H9 (cell line): Measurements from ENCODE around the gene RGS6. TPM values are rescaled to one million over a fixed set of nuclear protein-coding genes. Genes with fewer than 3 reads are reported as not detected.

Source experiments
- DNase-seq: peaks from one replicate; pipeline ENCODE4 v3.0.0-alpha.2; 2017
- H2AFZ ChIP-seq: one replicate; pipeline ENCODE4 v1.6.1; 2013; ENCODE audit warnings: mild to moderate bottlenecking, low read length, control low read depth, moderate library complexity
- H2AK5ac ChIP-seq: 2 replicates; pipeline ENCODE4 v1.6.1; 2013; ENCODE audit warnings: low read length, control low read depth, mixed read lengths; ENCODE audit not compliant: insufficient read length
- H2BK120ac ChIP-seq: one replicate; pipeline ENCODE4 v1.6.1; 2013; ENCODE audit warnings: low read depth, mild to moderate bottlenecking, low read length, control low read depth, inconsistent platforms; ENCODE audit not compliant: poor library complexity, severe bottlenecking
- H2BK12ac ChIP-seq: 2 replicates; pipeline ENCODE4 v1.6.1; 2013; ENCODE audit warnings: low read length, control low read depth, mixed read lengths, low read depth; ENCODE audit not compliant: insufficient read length
- H2BK15ac ChIP-seq: 2 replicates; pipeline ENCODE4 v1.6.1; 2013; ENCODE audit warnings: low read depth, low read length, control low read depth
- H2BK20ac ChIP-seq: one replicate; pipeline ENCODE4 v1.6.1; 2013; ENCODE audit warnings: low read depth, mild to moderate bottlenecking, low read length, control low read depth, inconsistent platforms; ENCODE audit not compliant: poor library complexity, severe bottlenecking
- H2BK5ac ChIP-seq: 2 replicates; pipeline ENCODE4 v1.6.1; 2013; ENCODE audit warnings: low read length, control low read depth, mixed read lengths; ENCODE audit not compliant: insufficient read length
- H3K14ac ChIP-seq: 2 replicates; pipeline ENCODE4 v1.6.1; 2013; ENCODE audit warnings: low read length, control low read depth; ENCODE audit not compliant: insufficient read depth
- H3K18ac ChIP-seq: 2 replicates; pipeline ENCODE4 v1.6.1; 2013; ENCODE audit warnings: low read depth, mild to moderate bottlenecking, mixed read lengths, low read length, control low read depth; ENCODE audit not compliant: insufficient read length
- H3K23ac ChIP-seq: 2 replicates; pipeline ENCODE4 v1.6.1; 2013; ENCODE audit warnings: low read length, control low read depth, mixed read lengths, low read depth; ENCODE audit not compliant: insufficient read length
- H3K23me2 ChIP-seq: 2 replicates; pipeline ENCODE4 v1.6.1; 2013; ENCODE audit warnings: low read depth, mild to moderate bottlenecking, mixed read lengths, low read length, control low read depth; ENCODE audit not compliant: insufficient read length, poor library complexity, severe bottlenecking
- H3K27ac ChIP-seq: 2 replicates; pipeline ENCODE4 v1.5.1; 2013; ENCODE audit warnings: low read length, control low read depth, mixed read lengths, low read depth; ENCODE audit not compliant: insufficient read length
- H3K27me3 ChIP-seq: 2 replicates; pipeline ENCODE4 v1.6.1; 2013; ENCODE audit warnings: low read length, control low read depth, inconsistent platforms; ENCODE audit not compliant: insufficient read depth
- H3K4ac ChIP-seq: 2 replicates; pipeline ENCODE4 v1.6.1; 2013; ENCODE audit warnings: low read depth, mild to moderate bottlenecking, control low read depth, inconsistent platforms, low read length, moderate library complexity
- H3K4me1 ChIP-seq: 2 replicates; pipeline ENCODE4 v1.6.1; 2013; ENCODE audit warnings: low read length, control low read depth, inconsistent platforms; ENCODE audit not compliant: insufficient read depth
- H3K4me2 ChIP-seq: 2 replicates; pipeline ENCODE4 v1.6.1; 2013; ENCODE audit warnings: low read length, control low read depth, mixed read lengths; ENCODE audit not compliant: insufficient read length, insufficient read depth
- H3K56ac ChIP-seq: 2 replicates; pipeline ENCODE4 v1.6.1; 2013; ENCODE audit warnings: low read depth, mild to moderate bottlenecking, mixed read lengths, low read length, control low read depth; ENCODE audit not compliant: insufficient read length
- H3K79me1 ChIP-seq: 2 replicates; pipeline ENCODE4 v1.6.1; 2013; ENCODE audit warnings: low read depth, mild to moderate bottlenecking, moderate library complexity, low read length, control low read depth, inconsistent platforms; ENCODE audit not compliant: insufficient read depth, poor library complexity, severe bottlenecking
- H3K79me2 ChIP-seq: 2 replicates; pipeline ENCODE4 v1.6.1; 2013; ENCODE audit warnings: low read length, control low read depth, inconsistent platforms; ENCODE audit not compliant: insufficient read depth
- H3K9ac ChIP-seq: 2 replicates; pipeline ENCODE4 v1.6.1; 2013; ENCODE audit warnings: low read length, control low read depth, mixed read lengths; ENCODE audit not compliant: insufficient read length; ENCODE audit errors: extremely low read depth
- H3K9me3 ChIP-seq: one replicate; pipeline ENCODE4 v1.6.1; 2013; ENCODE audit warnings: low read depth, low read length, inconsistent platforms; ENCODE audit not compliant: control insufficient read depth
- H3T11ph ChIP-seq: one replicate; pipeline ENCODE4 v1.6.1; 2013; ENCODE audit warnings: mild to moderate bottlenecking, low read length, control low read depth, inconsistent platforms
- H4K20me1 ChIP-seq: one replicate; pipeline ENCODE4 v1.6.1; 2013; ENCODE audit not compliant: control insufficient read depth, insufficient read length, insufficient read depth
- H4K5ac ChIP-seq: 2 replicates; pipeline ENCODE4 v1.6.1; 2013; ENCODE audit warnings: low read depth, mild to moderate bottlenecking, mixed read lengths, low read length, control low read depth; ENCODE audit not compliant: insufficient read length
- H4K8ac ChIP-seq: replicated peaks from 2 replicates; pipeline ENCODE4 v1.6.1; 2013; ENCODE audit warnings: low read length, control low read depth, mixed read lengths, low read depth; ENCODE audit not compliant: insufficient read length
- H4K91ac ChIP-seq: 2 replicates; pipeline ENCODE4 v1.6.1; 2013; ENCODE audit warnings: low read depth, mild to moderate bottlenecking, moderate library complexity, mixed read lengths, low read length, control low read depth; ENCODE audit not compliant: insufficient read length
- H3K27ac Mint-ChIP-seq, 3 experiments: 2 replicates in 2 of 3; 3 replicates in 1 of 3; pipeline ENCODE4 v1.8.0; 2020 to 2021; ENCODE audit warnings: mixed read lengths in 3 of 3, mild to moderate bottlenecking in 1 of 3, moderate library complexity in 1 of 3
- H3K27me3 Mint-ChIP-seq: 2 replicates; pipeline ENCODE4 v1.8.0; 2021; ENCODE audit warnings: low read depth, mild to moderate bottlenecking, moderate library complexity, mixed read lengths
- H3K36me3 Mint-ChIP-seq, 3 experiments: 2 replicates in 2 of 3; 3 replicates in 1 of 3; pipeline ENCODE4 v1.8.0; 2020 to 2021; ENCODE audit warnings: low read depth in 3 of 3, mixed read lengths in 3 of 3; ENCODE audit not compliant: insufficient read depth in 1 of 3
- H3K4me1 Mint-ChIP-seq, 2 experiments: 2 replicates each; pipeline ENCODE4 v1.8.0; 2020; ENCODE audit warnings: mixed read lengths in 2 of 2
- H3K4me3 Mint-ChIP-seq, 2 experiments: 2 replicates in 1 of 2; 3 replicates in 1 of 2; pipeline ENCODE4 v1.8.0; 2020 to 2021; ENCODE audit warnings: mild to moderate bottlenecking in 2 of 2, mixed read lengths in 2 of 2, moderate library complexity in 1 of 2
- H3K9me3 Mint-ChIP-seq, 2 experiments: 2 replicates in 1 of 2; 3 replicates in 1 of 2; pipeline ENCODE4 v1.8.0; 2020; ENCODE audit warnings: mild to moderate bottlenecking in 2 of 2, mixed read lengths in 2 of 2, moderate library complexity in 1 of 2
- CTCF ChIP-seq: fragments of 200-600 bp; sonication (generic); conservative IDR thresholded peaks from 3 replicates; pipeline ENCODE4 v1.8.0; 2021; ENCODE audit warnings: antibody characterized with exemption, mild to moderate bottlenecking
- WGBS: extraction: QIAGEN DNeasy Blood & Tissue Kit; methylation state at CpG from one replicate; pipeline ENCODE4 v1.1.7; 2013; ENCODE audit warnings: missing lambda C conversion rate, low lambda C conversion rate, mixed read lengths; ENCODE audit not compliant: insufficient read length; ENCODE audit errors: extremely low coverage; 5-methylcytosine and 5-hydroxymethylcytosine counted together
- total RNA-seq: library from RNA; stranded (reverse); gene quantifications from 2 replicates; pipeline ENCODE4 v1.2.1, GENCODE V29; 2021

The RGS6 gene
- total RNA-seq, 1 experiment from 2014 or later, result 3.0 TPM

DNA sequence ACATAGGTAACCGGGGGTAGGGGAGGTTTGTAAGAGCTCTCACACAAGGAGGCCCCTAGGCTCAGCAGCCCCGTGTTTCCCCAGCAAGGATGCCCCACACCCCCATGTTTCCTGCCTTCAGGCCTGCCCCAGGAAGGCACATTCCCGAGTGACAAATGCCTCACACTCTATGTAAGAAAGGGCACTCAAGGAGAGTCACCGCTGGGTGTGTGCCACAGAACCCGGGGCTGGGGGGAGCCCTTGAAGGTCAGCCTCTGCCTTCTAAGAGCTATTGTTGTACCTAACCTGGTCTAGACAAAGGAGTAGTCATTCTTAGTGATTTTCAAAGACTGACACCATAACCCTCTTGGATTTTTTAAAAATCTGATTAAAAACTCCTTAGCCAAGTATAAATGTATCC lies 628.1 kb downstream of the RGS6 start:
- no peaks in the 10 kb centered on the region for H3K79me1 ChIP-seq
- no CpG with 5 or more reads among the region's 5 CpGs for WGBS
- no peaks in the 10 kb centered on the region for H3K23me2 ChIP-seq
- H3K23ac ChIP-seq, result no peak overlapping the region
- no peaks in the 10 kb centered on the region for H3K27me3 ChIP-seq
- H3K4me1 ChIP-seq, result peaks cover 7% of the 10 kb centered on the region; the same call in 1 of the 2 replicates
- no peak overlapping the region for H3K27ac ChIP-seq
- H2BK15ac ChIP-seq, result no peak overlapping the region; the same call in 1 of the 2 replicates
- Mint-ChIP-seq H3K4me1 (peaks cover 23 to 27% of the 10 kb centered on the region in 2 experiments), H3K27me3 (no peaks in the 10 kb centered on the region; the same call in 1 of the 2 replicates), H3K36me3 (no peaks in the 10 kb centered on the region), H3K4me3 (no peak overlapping the region), H3K27ac (no peak overlapping the region), H3K9me3 (no peaks in the 10 kb centered on the region)
- no peak for DNase-seq
- no peak overlapping the region for H4K8ac ChIP-seq
- H2AFZ ChIP-seq, result no peak overlapping the region
- H4K20me1 ChIP-seq, result no peaks in the 10 kb centered on the region
- no peak overlapping the region for H3K4ac ChIP-seq
- H3T11ph ChIP-seq, result no peak overlapping the region
- H2BK12ac ChIP-seq, result no peak overlapping the region
- H3K56ac ChIP-seq, result no peak overlapping the region
- no peaks in the 10 kb centered on the region for H3K9me3 ChIP-seq
- H3K79me2 ChIP-seq, result no peaks in the 10 kb centered on the region
- H2BK5ac ChIP-seq, result no peak overlapping the region
- H3K18ac ChIP-seq, result no peak overlapping the region
- H2AK5ac ChIP-seq, result no peak overlapping the region
- no peak overlapping the region for H2BK20ac ChIP-seq
- H4K91ac ChIP-seq, result no peak overlapping the region
- no peak overlapping the region for H3K9ac ChIP-seq
- no peak overlapping the region for H3K4me2 ChIP-seq
- no peak for TF ChIP-seq CTCF
- no peak overlapping the region for H4K5ac ChIP-seq
- no peak overlapping the region for H2BK120ac ChIP-seq
- no peak overlapping the region for H3K14ac ChIP-seq
